HCT116 (cell line): ENCODE data around the gene PGAP6. TPM values are rescaled to one million over a fixed set of nuclear protein-coding genes. Genes with fewer than 3 reads are reported as not detected.

Experiments used
- ATAC-seq: fragments of 200-7000 bp; cut with Tn5 transposase; 2 replicates; pipeline ENCODE4 v1.9.1; 2020; ENCODE audit warnings: mild to moderate bottlenecking, moderate library complexity
- BruUV-seq: library from RNA; stranded (reverse); fragments of 400-500 nt; replicated peaks from 2 replicates; lab custom pipeline; 2021; lab: Mats Ljungman, UMichigan
- CTCF ChIA-PET: fragments of 300-600 bp; sonication (Branson Sonifier 250); formaldehyde crosslinking; loops from one replicate; lab custom pipeline; 2021; ENCODE audit warnings: antibody characterized with exemption; lab: Charles Lee
- POLR2A ChIA-PET: fragments of 300-600, 350-600 bp; sonication (Branson Sonifier 250); formaldehyde crosslinking; loops from one replicate; lab custom pipeline; 2021; ENCODE audit warnings: antibody characterized with exemption; lab: Charles Lee
- RAD21 ChIA-PET, 2 experiments: fragments of 300-600 bp; sonication (Branson Sonifier 250); formaldehyde crosslinking; loops; one replicate each; lab custom pipeline; 2023; ENCODE audit warnings: low total read pairs in 2 of 2; ENCODE audit not compliant: uncharacterized antibody in 2 of 2, unreplicated experiment in 2 of 2, low non-redundant PET in 1 of 2; lab: Charles Lee
- DNase-seq: peaks from one replicate; pipeline ENCODE4 v3.0.0-alpha.2; 2010; ENCODE audit warnings: low read depth, low spot score
- H2AFZ ChIP-seq: fragments of 200-600 bp; shearing (Covaris generic), sonication (generic); 2 replicates; pipeline ENCODE4 v1.6.1; 2017; ENCODE audit warnings: low read depth, mixed run types, mixed read lengths, antibody characterized with exemption, low read length; ENCODE audit not compliant: poor library complexity, severe bottlenecking
- H3K27ac ChIP-seq: 2 replicates; pipeline ENCODE4 v1.5.1; 2012; ENCODE audit warnings: low read depth, low read length
- H3K27me3 ChIP-seq: fragments of 200-600 bp; sonication (generic); 2 replicates; pipeline ENCODE4 v1.6.1; 2016; ENCODE audit warnings: mixed run types, low read length, mixed read lengths; ENCODE audit not compliant: insufficient read depth
- H3K36me3 ChIP-seq, 2 experiments: fragments of 200-500 bp in 1 of 2; fragments of 200-600 bp in 1 of 2; sonication (Bioruptor generic) in 1 of 2; sonication (generic) in 1 of 2; 2 replicates each; pipeline versions ENCODE4 v1.5.1 to v1.6.1; 2014 to 2016; ENCODE audit warnings: low read length in 2 of 2, inconsistent platforms in 1 of 2, mixed read lengths in 1 of 2, mixed run types in 1 of 2; ENCODE audit not compliant: insufficient read depth in 2 of 2, control insufficient read depth in 1 of 2
- H3K4me1 ChIP-seq, 2 experiments: fragments of 200-600 bp in 1 of 2; sonication (generic) in 1 of 2; 2 replicates each; pipeline versions ENCODE4 v1.5.1 to v1.6.1; 2012 to 2017; ENCODE audit warnings: low read length in 2 of 2, inconsistent platforms in 1 of 2, mild to moderate bottlenecking in 1 of 2, mixed read lengths in 1 of 2, mixed run types in 1 of 2, moderate library complexity in 1 of 2; ENCODE audit not compliant: insufficient read depth in 2 of 2, control insufficient read depth in 1 of 2
- H3K4me2 ChIP-seq: fragments of 200-600 bp; sonication (generic); 2 replicates; pipeline ENCODE4 v1.6.1; 2017; ENCODE audit warnings: mixed run types, low read length, mixed read lengths
- H3K4me3 ChIP-seq, 2 experiments: fragments of 200-600 bp in 1 of 2; sonication (generic) in 1 of 2; replicated peaks in 1 of 2; 2 replicates each; pipeline ENCODE4 v1.5.1; 2011 to 2016; ENCODE audit warnings: low read length in 2 of 2, control low read depth in 1 of 2, low read depth in 1 of 2, mild to moderate bottlenecking in 1 of 2, mixed read lengths in 1 of 2, mixed run types in 1 of 2
- H3K79me2 ChIP-seq: fragments of 200-600 bp; sonication (generic); 2 replicates; pipeline ENCODE4 v1.6.1; 2017; ENCODE audit warnings: mild to moderate bottlenecking, mixed run types, low read length, moderate library complexity, mixed read lengths; ENCODE audit not compliant: insufficient read depth
- H3K9ac ChIP-seq: fragments of 200-600 bp; sonication (generic); 2 replicates; pipeline ENCODE4 v1.6.1; 2016; ENCODE audit warnings: low read length, mixed read lengths
- H3K9me2 ChIP-seq: fragments of 200-600 bp; sonication (generic), shearing (Covaris generic); 2 replicates; pipeline ENCODE4 v1.6.1; 2017; ENCODE audit warnings: mixed run types, mild to moderate bottlenecking, moderate library complexity; ENCODE audit not compliant: insufficient read depth
- H3K9me3 ChIP-seq, 2 experiments: fragments of 200-500 bp in 1 of 2; fragments of 200-600 bp in 1 of 2; sonication (Bioruptor generic) in 1 of 2; sonication (generic) in 1 of 2; 2 replicates each; pipeline ENCODE4 v1.6.1; 2014 to 2017; ENCODE audit warnings: low read length in 2 of 2, mixed read lengths in 2 of 2, inconsistent platforms in 1 of 2, low read depth in 1 of 2, mild to moderate bottlenecking in 1 of 2, mixed run types in 1 of 2, moderate library complexity in 1 of 2; ENCODE audit not compliant: control insufficient read depth in 1 of 2, insufficient read depth in 1 of 2
- H4K20me1 ChIP-seq: fragments of 200-600 bp; sonication (generic), shearing (Covaris generic); 2 replicates; pipeline ENCODE4 v1.6.1; 2017; ENCODE audit warnings: mixed run types, mild to moderate bottlenecking, moderate library complexity; ENCODE audit not compliant: insufficient read depth
- CBX3 ChIP-seq: IDR thresholded peaks from 2 replicates; pipeline ENCODE4 v1.6.1; 2012; ENCODE audit warnings: low read depth
- ELF1 ChIP-seq: IDR thresholded peaks from 2 replicates; pipeline ENCODE4 v1.6.1; 2012; ENCODE audit warnings: low read depth, borderline replicate concordance
- EZH2phosphoT487 ChIP-seq: fragments of 200-600 bp; IDR thresholded peaks from 2 replicates; pipeline ENCODE4 v1.6.1; 2018; ENCODE audit warnings: antibody characterized with exemption, borderline replicate concordance
- FOSL1 ChIP-seq: IDR thresholded peaks from 2 replicates; pipeline ENCODE4 v1.6.1; 2012; ENCODE audit warnings: low read depth
- JUND ChIP-seq: IDR thresholded peaks from 2 replicates; pipeline ENCODE4 v1.6.1; 2012
- POLR2A ChIP-seq: IDR thresholded peaks from 2 replicates; pipeline ENCODE4 v1.7.0; 2011; ENCODE audit warnings: borderline replicate concordance; ENCODE audit not compliant: insufficient read depth, insufficient read length; ENCODE audit errors: extremely low read depth
- POLR2AphosphoS5 ChIP-seq: IDR thresholded peaks from 2 replicates; pipeline ENCODE4 v1.6.1; 2011; ENCODE audit warnings: mild to moderate bottlenecking, low read depth, low read length, moderate library complexity
- SIN3A ChIP-seq: IDR thresholded peaks from 2 replicates; pipeline ENCODE4 v1.6.1; 2012; ENCODE audit warnings: low read depth
- SRF ChIP-seq: IDR thresholded peaks from 2 replicates; pipeline ENCODE4 v1.6.1; 2012; ENCODE audit warnings: low read depth
- TCF7L2 ChIP-seq: IDR thresholded peaks from 2 replicates; pipeline ENCODE4 v1.7.0; 2011; ENCODE audit warnings: borderline replicate concordance, inconsistent platforms; ENCODE audit not compliant: insufficient read depth, insufficient read length; ENCODE audit errors: extremely low read depth
- YY1 ChIP-seq: IDR thresholded peaks from 2 replicates; pipeline ENCODE4 v1.6.1; 2011; ENCODE audit warnings: low read length, low read depth, moderate library complexity, mild to moderate bottlenecking; ENCODE audit not compliant: insufficient replicate concordance; ENCODE audit errors: extremely low read depth
- ZFX ChIP-seq: fragments of 450-650 bp; IDR thresholded peaks from 2 replicates; pipeline ENCODE4 v1.6.1; 2017
- intact Hi-C: fragments of 100-400 bp; cut with micrococcal nuclease; formaldehyde crosslinking; loops from 2 replicates; pipeline ENCODE4 v1.10.0; 2022
- total RNA-seq: library from RNA; stranded (reverse); gene quantifications from one replicate; pipeline ENCODE4 v1.2.1, GENCODE V29; 2021; ENCODE audit not compliant: unreplicated experiment
- TF ChIP-seq, protein P1 (sequence below): IDR thresholded peaks from 2 replicates; pipeline ENCODE4 v1.6.1; 2011; ENCODE audit warnings: mild to moderate bottlenecking, low read length, moderate library complexity; ENCODE audit not compliant: insufficient replicate concordance; ENCODE audit errors: extremely low read depth
- TF ChIP-seq, protein P2 (sequence below): IDR thresholded peaks from 2 replicates; pipeline ENCODE4 v1.6.1; 2012; ENCODE audit warnings: low read depth
- TF ChIP-seq, protein P3 (sequence below): IDR thresholded peaks from 2 replicates; pipeline ENCODE4 v1.6.1; 2012

The PGAP6 gene
- total RNA-seq, 1 experiment from 2014 or later = 35.4 TPM

GRCh38 chr16:364595-365491, 16.9 kb downstream of the PGAP6 start:
- peaks cover 0 to 4% of the 10 kb centered on the region in 2 experiments; a peak in 2 of 4 replicates for H3K4me1 ChIP-seq
- no peaks in the 10 kb centered on the region for H3K9me3 ChIP-seq
- ATAC-seq = no peak
- no peaks in the 10 kb centered on the region for H3K9me2 ChIP-seq
- ChIA-PET POLR2A (no interaction called here), RAD21 (no interaction called here), CTCF (no interaction called here)
- H3K4me3 ChIP-seq = no peak overlapping the region
- H3K27me3 ChIP-seq = no peaks in the 10 kb centered on the region
- no peaks in the 10 kb centered on the region for H4K20me1 ChIP-seq
- no TSS peak for BruUV-seq
- H3K9ac ChIP-seq = no peak overlapping the region
- H3K4me2 ChIP-seq = no peak overlapping the region
- H3K36me3 ChIP-seq = 0 out of 4 replicates have a peak, but pooled peaks cover 0 to 3% of the 10 kb centered on the region in 2 experiments
- DNase-seq = no peak
- no peaks in the 10 kb centered on the region for H3K79me2 ChIP-seq
- H3K27ac ChIP-seq = no peak overlapping the region
- intact Hi-C loops = no loop called here
- H2AFZ ChIP-seq = no peak overlapping the region
- TF ChIP-seq POLR2A (no peak), ELF1 (no peak), SIN3A (no peak), YY1 (no peak), JUND (no peak), ZFX (no peak), FOSL1 (no peak), SRF (no peak), EZH2phosphoT487 (no peak), POLR2AphosphoS5 (no peak), TCF7L2 (no peak), CBX3 (no peak)
- TF ChIP-seq, protein P1, sequence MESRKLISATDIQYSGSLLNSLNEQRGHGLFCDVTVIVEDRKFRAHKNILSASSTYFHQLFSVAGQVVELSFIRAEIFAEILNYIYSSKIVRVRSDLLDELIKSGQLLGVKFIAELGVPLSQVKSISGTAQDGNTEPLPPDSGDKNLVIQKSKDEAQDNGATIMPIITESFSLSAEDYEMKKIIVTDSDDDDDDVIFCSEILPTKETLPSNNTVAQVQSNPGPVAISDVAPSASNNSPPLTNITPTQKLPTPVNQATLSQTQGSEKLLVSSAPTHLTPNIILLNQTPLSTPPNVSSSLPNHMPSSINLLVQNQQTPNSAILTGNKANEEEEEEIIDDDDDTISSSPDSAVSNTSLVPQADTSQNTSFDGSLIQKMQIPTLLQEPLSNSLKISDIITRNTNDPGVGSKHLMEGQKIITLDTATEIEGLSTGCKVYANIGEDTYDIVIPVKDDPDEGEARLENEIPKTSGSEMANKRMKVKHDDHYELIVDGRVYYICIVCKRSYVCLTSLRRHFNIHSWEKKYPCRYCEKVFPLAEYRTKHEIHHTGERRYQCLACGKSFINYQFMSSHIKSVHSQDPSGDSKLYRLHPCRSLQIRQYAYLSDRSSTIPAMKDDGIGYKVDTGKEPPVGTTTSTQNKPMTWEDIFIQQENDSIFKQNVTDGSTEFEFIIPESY = no peak
- TF ChIP-seq, protein P2, sequence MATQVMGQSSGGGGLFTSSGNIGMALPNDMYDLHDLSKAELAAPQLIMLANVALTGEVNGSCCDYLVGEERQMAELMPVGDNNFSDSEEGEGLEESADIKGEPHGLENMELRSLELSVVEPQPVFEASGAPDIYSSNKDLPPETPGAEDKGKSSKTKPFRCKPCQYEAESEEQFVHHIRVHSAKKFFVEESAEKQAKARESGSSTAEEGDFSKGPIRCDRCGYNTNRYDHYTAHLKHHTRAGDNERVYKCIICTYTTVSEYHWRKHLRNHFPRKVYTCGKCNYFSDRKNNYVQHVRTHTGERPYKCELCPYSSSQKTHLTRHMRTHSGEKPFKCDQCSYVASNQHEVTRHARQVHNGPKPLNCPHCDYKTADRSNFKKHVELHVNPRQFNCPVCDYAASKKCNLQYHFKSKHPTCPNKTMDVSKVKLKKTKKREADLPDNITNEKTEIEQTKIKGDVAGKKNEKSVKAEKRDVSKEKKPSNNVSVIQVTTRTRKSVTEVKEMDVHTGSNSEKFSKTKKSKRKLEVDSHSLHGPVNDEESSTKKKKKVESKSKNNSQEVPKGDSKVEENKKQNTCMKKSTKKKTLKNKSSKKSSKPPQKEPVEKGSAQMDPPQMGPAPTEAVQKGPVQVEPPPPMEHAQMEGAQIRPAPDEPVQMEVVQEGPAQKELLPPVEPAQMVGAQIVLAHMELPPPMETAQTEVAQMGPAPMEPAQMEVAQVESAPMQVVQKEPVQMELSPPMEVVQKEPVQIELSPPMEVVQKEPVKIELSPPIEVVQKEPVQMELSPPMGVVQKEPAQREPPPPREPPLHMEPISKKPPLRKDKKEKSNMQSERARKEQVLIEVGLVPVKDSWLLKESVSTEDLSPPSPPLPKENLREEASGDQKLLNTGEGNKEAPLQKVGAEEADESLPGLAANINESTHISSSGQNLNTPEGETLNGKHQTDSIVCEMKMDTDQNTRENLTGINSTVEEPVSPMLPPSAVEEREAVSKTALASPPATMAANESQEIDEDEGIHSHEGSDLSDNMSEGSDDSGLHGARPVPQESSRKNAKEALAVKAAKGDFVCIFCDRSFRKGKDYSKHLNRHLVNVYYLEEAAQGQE = no peak
- TF ChIP-seq, protein P3, sequence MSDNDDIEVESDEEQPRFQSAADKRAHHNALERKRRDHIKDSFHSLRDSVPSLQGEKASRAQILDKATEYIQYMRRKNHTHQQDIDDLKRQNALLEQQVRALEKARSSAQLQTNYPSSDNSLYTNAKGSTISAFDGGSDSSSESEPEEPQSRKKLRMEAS = no peak
